ENCODE measurements around the gene VAMP8.

- TF ChIP-seq, protein P1, sequence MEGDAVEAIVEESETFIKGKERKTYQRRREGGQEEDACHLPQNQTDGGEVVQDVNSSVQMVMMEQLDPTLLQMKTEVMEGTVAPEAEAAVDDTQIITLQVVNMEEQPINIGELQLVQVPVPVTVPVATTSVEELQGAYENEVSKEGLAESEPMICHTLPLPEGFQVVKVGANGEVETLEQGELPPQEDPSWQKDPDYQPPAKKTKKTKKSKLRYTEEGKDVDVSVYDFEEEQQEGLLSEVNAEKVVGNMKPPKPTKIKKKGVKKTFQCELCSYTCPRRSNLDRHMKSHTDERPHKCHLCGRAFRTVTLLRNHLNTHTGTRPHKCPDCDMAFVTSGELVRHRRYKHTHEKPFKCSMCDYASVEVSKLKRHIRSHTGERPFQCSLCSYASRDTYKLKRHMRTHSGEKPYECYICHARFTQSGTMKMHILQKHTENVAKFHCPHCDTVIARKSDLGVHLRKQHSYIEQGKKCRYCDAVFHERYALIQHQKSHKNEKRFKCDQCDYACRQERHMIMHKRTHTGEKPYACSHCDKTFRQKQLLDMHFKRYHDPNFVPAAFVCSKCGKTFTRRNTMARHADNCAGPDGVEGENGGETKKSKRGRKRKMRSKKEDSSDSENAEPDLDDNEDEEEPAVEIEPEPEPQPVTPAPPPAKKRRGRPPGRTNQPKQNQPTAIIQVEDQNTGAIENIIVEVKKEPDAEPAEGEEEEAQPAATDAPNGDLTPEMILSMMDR (IDR thresholded peaks at IDR 0.05): no peak
- no peak for TF ChIP-seq EZH2 (IDR thresholded peaks at IDR 0.05)
These were observed 12.8 kb downstream of the VAMP8 start for GRCh38 chr2:85589982-85590791.

All from neural progenitor cell (in vitro differentiated cells).